Left hindlimb (tissue), 1 donor: ENCODE data around the gene WDTC1.
"Not testable (repeated sequence)": the region's sequence is repeated elsewhere in the genome, so short reads cannot be mapped to it uniquely, and the experiment has no call there.

ENCODE experiments used
- DNase-seq: peaks from one replicate; pipeline ENCODE4 v3.0.0-alpha.2; 2018

The WDTC1 gene

DNA sequence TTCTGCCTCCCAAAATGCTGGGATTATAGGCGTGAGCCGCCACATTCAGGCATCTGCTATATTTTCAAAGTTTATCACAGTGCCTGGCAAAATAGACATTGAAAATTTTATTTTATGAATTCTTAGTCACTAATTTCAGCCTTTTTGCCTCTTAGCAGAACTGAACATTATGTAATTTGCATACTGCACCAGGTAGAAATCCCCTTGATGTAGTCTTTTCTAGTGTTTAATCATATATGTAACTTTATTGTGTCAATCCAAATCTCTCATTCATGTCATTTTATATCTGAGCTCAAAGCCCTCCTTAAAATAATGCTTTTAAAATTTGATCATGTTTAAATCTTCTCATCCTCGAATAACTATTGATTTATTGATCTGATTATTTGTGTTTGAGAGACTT, 19.2 kb downstream of the WDTC1 start:
- no peak for DNase-seq

- DNase-seq, result no peak
Observed at GRCh38 chr1:27255136-27255535, 20.7 kb downstream of the WDTC1 start.

- DNase-seq, result no peak
Observed at GRCh38 chr1:27257155-27257554, 22.7 kb downstream of the WDTC1 start.

DNA sequence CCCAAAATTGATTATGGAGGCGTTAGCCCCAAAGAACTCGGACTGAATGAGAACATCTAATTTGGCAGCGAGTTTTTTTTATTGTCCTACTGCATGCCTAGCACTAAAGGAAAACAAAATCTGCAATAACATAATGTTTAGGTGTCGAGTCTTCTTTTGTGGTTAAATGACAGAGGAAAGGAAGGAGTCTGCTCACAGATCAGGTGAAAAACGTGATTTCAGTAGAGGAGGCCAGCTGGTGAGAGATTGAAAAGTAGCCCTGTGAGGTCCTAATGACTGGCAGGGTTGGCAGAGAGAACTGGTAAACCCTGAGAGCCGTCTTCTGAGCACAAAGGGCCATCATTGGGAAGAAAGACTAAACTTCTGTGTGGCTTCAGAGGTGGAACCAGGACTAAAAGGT, 24.2 kb downstream of the WDTC1 start:
- DNase-seq, result no peak

GRCh38 chr1:27267153-27267552, 32.7 kb downstream of the WDTC1 start:
- no peak for DNase-seq

DNA sequence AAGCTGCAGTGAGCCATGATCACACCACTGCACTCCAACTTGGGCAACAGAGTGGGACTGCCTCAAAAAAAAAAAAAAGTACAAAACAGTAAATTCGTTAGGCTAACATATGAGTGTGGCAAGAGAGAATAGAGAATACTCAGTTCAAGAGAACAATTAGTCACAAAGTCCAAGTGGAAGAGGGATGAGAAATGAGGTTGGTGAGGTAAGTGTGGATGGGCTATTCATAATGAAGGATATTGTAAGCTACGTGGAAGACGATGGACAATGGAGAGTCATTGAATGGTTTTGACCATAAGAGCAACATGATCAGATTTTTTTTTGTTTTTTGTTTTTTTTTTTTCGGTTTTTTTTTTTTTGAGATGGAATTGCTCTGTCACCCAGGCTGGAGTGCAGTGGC, 34.8 kb downstream of the WDTC1 start:
- DNase-seq, result no peak

- DNase-seq, result no peak
Observed at GRCh38 chr1:27274204-27274603, 39.8 kb downstream of the WDTC1 start.

DNA sequence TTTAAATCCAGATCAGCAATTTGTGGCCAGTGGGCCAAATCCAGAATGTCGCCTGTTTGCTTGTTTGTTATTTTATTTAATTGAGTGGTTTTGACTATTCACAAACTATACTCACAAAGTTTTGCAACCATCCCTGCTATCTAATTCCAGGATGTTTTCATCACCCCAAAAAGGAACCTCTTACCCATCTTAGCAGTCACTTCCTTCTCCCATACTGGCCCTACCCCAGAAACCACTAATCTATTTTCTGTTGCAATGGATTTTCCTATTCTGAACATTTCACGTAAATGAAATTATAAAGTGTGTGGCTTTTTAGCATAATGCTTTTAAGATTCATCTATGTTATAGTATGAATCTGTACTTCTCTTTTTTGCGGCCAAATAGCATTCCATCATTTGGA, 41.3 kb downstream of the WDTC1 start:
- no peak for DNase-seq

DNA sequence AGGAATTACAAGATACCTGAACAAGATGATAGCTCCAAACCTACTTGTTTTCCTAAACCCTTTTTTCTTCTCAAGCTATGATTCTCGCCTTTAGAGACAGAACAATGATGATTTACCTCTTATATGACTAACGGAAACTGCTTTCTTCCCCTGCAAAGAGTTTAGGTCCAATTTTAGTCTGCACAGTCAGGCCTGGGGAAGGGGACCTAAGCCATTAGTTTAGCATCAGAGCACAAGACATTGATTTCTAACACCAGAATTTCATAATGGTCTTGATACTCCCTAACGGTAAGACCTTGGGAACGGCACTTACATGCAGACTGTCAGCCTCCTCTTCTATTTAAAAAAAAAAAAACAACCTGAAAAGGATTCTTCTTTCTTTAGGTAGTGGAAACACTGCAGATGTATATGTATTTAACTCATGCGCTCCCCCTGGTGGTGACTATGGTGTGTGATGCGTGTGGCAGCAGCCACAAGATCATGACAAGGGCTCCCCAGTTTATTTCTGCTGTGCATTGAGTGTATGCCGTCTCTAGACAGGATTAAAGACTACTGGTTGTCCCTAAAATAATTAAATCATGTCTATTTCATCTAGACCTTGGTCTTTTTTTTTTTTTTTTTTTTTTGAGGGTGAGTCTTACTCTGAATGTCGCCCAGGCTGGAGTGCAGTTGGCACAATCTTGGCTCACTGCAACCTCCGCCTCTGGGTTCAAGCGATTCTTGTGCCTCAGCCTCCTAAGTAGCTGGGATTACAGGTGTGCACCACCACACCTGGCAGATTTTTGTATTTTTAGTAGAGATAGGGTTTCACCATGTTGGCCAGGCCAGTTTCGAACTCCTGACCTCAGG, 50.2 kb downstream of the WDTC1 start:
- DNase-seq, result peak; percentile 83

- no peak for DNase-seq
Observed at GRCh38 chr1:27285274-27285660, 50.8 kb downstream of the WDTC1 start.

GRCh38 chr1:27285821-27286220, 51.4 kb downstream of the WDTC1 start:
- not testable (repeated sequence) for DNase-seq

DNA sequence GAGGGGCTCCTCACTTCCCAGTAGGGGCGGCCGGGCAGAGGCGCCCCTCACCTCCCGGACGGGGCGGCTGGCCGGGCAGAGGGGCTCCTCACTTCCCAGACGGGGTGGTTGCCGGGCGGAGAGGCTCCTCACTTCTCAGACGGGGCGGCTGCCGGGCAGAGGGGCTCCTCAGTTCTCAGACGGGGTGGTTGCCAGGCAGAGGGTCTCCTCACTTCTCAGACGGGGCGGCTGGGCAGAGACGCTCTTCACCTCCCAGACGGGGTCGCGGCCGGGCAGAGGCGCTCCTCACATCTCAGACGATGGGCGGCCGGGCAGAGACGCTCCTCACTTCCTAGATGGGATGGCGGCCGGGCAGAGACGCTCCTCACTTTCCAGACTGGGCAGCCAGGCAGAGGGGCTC, 54.7 kb downstream of the WDTC1 start:
- DNase-seq, result not testable (repeated sequence)

DNA sequence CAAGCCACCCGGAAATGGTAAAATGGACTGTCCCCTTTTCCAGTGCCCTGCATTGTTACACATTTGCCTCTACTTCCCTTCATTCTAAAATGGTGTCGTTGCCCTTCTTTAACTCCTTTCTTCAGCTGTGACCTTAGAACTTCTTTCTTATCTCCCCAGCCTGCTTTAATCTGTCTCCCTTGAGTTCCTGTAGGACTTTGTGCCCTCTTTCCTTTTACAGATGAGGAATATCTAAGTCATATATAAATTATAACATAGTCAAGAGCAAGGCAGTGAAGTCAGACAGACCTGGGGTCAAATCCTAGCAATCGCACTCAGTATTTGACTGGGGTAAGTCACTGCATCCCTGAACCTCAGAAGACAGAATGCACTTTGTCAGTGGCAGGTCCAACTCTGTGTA, 56.1 kb downstream of the WDTC1 start:
- no peak for DNase-seq

DNA sequence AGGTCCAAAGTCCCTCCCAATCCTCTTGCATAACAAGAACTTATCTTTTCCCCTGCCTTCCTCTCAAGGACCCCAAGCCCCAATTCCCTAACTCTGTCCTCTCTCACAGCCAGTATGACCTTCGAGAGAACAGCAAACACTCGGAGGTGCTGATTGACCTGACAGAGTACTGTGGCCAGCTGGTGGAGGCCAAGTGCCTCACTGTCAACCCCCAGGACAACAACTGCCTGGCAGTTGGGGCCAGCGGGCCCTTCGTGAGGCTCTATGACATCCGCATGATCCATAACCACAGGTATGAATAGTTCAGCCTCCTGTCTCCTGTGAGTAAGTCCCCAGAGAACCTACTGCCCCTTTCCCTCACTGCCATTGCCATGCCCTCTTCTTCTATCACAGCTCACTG, 57.7 kb downstream of the WDTC1 start:
- DNase-seq, result no peak

GRCh38 chr1:27293915-27294314, 59.5 kb downstream of the WDTC1 start:
- DNase-seq, result no peak

- peak; percentile 72 for DNase-seq
Observed at GRCh38 chr1:27296773-27297291, 62.4 kb downstream of the WDTC1 start.

GRCh38 chr1:27297903-27298302, 63.5 kb downstream of the WDTC1 start:
- no peak for DNase-seq

DNA sequence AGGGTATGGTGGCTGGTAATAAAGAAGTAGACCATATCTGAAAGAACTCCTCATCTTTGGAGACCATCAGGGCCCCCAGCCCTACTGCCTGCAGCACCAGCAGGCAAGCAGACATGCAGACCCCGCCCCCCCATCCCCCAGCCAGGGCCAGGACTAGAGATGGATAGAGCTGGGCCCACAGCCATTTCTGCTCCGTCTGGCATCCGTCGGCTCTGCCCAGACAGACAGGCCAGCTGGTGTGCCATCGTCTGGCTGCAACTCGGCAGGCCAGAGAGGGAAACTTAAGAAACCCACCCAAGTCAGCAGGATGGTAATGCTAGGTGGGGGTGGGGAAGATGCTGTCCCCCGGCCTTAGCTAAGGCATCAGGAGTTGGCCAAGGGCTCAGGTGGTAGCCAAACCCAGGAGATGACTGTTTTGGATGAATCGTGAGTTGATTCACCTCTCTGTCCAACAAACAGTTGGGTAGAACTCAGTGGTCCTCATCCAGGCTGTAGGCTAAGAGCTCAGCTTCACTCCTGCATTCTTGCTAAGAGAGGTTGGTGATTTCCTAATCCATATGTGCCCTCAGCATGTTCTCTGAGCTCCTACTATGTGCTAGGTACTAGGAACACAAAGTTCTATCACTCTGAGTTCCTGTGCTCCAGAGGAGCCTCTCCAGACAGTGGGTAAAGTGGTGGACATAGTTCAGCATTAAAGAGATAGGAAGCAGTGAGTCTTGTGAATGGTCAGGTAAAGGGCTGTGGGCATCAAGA, 64.4 kb downstream of the WDTC1 start:
- DNase-seq, result no peak

- DNase-seq, result peak; percentile 89
Observed at GRCh38 chr1:27299385-27300271, 65.2 kb downstream of the WDTC1 start.

DNA sequence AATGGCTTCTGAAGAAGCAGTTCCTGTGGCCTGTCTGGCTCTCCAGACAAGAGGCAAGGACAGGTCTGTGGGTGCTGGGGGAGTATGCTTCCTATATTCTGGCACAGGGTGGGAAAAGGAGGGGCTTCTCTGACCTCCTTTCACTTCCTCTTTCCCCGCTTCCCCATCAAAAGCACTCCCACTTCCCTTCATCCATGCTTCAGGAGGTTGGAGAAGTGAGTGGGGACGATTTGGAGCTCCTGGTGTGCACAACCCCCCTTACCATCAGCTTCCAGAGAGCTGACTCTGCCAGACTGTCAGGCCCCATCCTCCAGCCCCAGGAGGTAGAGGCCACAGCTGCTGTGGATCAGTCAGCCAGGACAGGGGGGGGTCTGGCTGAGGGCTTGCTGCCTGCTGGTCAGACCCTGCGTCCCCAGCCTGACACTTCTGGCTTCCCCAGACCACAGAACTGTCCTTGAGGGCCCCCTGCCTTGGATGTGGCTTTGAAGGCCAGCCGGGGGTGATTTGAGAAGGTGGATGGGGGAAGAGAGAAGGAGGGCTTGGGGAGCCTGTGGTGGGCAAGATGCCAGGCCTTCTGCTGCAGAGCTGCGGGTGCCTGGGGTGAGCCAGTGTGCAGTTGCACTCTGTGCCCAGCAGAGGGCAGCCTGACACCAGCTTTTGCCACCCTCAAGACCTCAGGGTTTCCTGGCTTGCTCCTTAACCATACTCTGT, 66.1 kb downstream of the WDTC1 start:
- peak; percentile 91 for DNase-seq

DNA sequence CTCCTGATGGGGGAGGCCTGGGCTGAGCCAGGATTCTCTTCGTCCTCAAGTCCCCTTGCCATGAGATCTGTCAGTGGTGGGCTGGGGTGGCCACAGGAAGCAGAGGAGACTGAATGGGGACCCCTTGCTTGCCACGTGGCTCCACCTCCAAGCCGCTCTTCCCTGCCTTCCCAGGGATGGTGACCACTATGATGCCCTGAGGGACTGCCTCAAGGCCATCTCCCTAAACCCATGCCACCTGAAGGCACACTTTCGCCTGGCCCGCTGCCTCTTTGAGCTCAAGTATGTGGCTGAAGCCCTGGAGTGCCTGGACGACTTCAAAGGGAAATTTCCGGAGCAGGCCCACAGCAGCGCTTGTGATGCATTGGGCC, 66.6 kb downstream of the WDTC1 start:
- DNase-seq, result no peak

- no peak for DNase-seq
Observed at GRCh38 chr1:27301582-27302199, 67.3 kb downstream of the WDTC1 start.
